ENCODE data around the gene VAPA. TPM values are rescaled to one million over a fixed set of nuclear protein-coding genes. Genes with fewer than 3 reads are reported as not detected.

The VAPA gene
- total and polyA plus RNA-seq, 10 of the 15 experiments (the other 5 are each of a cell fraction or from before 2014, with no cell fraction given) = 70.9 to 252 (median 166) TPM

DNA sequence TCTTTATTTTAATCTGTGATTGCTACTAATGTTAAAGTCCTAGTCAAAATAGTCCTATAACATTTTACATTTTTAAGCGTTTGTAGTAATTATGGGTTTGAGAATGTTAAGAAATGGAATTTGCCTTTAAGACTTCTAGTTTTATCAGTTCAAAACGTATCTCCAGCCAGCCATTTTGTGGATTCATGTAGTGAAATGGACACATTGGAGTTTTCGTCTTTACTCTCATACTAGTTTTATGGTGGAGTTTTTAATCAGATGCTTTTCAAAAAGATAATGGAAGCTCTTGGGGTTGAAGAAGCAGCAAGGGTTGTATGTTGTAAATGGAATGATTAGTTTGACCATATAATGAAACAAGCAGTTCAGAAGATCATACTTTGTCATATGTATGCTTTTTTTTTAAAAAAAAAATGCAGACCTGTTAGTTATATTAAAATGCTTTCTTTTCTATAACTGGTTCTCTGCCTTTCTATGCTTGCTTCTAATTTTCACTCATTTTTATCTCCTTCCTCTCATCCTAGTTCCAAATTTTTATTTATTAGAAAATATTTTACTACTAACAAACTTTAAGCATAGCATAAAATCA is 16.6 kb downstream of the VAPA start:
- Histone ChIP-seq H4K20me1 (ENCODE audit: control insufficient read depth, insufficient read depth) (peaks cover 8% of the 10 kb centered on the region), H3K79me2 (ENCODE audit: control insufficient read depth, insufficient read depth, low read length) (peaks cover 76% of the 10 kb centered on the region), H2AFZ (ENCODE audit: control insufficient read depth, low read depth, low read length) (no peak overlapping the region), H3K4me1 (ENCODE audit: control insufficient read depth, insufficient read depth, low read length) (peaks cover 18% of the 10 kb centered on the region), H3K9ac (ENCODE audit: control insufficient read depth, insufficient read depth, low read length) (no peak overlapping the region), H3K27me3 (replicated peaks in 1 of 2; ENCODE audit: control insufficient read depth in 2 of 2, insufficient read depth in 2 of 2, low read length in 1 of 2) (no peaks in the 10 kb centered on the region), H3K4me3 (no peak overlapping the region), H3K27ac (ENCODE audit: control insufficient read depth, insufficient read depth) (no peak overlapping the region), H3K36me3 (ENCODE audit: control insufficient read depth in 2 of 2, insufficient read depth in 2 of 2, low read length in 1 of 2) (peaks cover 5 to 17% of the 10 kb centered on the region in 2 experiments), H3K4me2 (ENCODE audit: control insufficient read depth, insufficient read depth) (no peak overlapping the region), H3K9me3 (replicated peaks; ENCODE audit: control insufficient read depth, insufficient read depth, low read length) (no peaks in the 10 kb centered on the region)
- intact Hi-C loops (cut with micrococcal nuclease; ENCODE audit: unreplicated experiment) = no loop called here
- in situ Hi-C loops (cut with MboI) = no loop called here
- WGBS (ENCODE audit: insufficient coverage, insufficient replicate concordance, low lambda C conversion rate, missing lambda C conversion rate) = 91% methylated on average over 3 of the region's 3 CpGs
- BruUV-seq (replicated peaks) = no TSS peak
- SMC1A ChIA-PET (ENCODE audit: uncharacterized antibody, unreplicated experiment) = no interaction called here
- FAIRE-seq (no peak), ATAC-seq (no peak), DNase-seq (ENCODE audit: low read depth, low spot score) (no peak)
- RAD21 ChIA-PET (ENCODE audit: unreplicated experiment) = no interaction called here
- POLR2A ChIA-PET = no interaction called here
- CTCF ChIA-PET = no interaction called here
- TF ChIP-seq ATF7 (IDR thresholded peaks at IDR 0.05; ENCODE audit: low read depth) (no peak), RBBP5 (conservative IDR thresholded peaks at IDR 0.05) (no peak), MEF2B (IDR thresholded peaks at IDR 0.05; ENCODE audit: partially characterized antibody, poor library complexity, severe bottlenecking) (no peak), DPF2 (IDR thresholded peaks at IDR 0.05) (no peak), NFIC (IDR thresholded peaks at IDR 0.05; ENCODE audit: low read depth, low read length) (no peak), CBX5 (IDR thresholded peaks at IDR 0.05; ENCODE audit: low read depth) (no peak), NRF1 (conservative IDR thresholded peaks at IDR 0.05; ENCODE audit: low read depth, low read length) (no peak)
- TF ChIP-seq, protein P1, sequence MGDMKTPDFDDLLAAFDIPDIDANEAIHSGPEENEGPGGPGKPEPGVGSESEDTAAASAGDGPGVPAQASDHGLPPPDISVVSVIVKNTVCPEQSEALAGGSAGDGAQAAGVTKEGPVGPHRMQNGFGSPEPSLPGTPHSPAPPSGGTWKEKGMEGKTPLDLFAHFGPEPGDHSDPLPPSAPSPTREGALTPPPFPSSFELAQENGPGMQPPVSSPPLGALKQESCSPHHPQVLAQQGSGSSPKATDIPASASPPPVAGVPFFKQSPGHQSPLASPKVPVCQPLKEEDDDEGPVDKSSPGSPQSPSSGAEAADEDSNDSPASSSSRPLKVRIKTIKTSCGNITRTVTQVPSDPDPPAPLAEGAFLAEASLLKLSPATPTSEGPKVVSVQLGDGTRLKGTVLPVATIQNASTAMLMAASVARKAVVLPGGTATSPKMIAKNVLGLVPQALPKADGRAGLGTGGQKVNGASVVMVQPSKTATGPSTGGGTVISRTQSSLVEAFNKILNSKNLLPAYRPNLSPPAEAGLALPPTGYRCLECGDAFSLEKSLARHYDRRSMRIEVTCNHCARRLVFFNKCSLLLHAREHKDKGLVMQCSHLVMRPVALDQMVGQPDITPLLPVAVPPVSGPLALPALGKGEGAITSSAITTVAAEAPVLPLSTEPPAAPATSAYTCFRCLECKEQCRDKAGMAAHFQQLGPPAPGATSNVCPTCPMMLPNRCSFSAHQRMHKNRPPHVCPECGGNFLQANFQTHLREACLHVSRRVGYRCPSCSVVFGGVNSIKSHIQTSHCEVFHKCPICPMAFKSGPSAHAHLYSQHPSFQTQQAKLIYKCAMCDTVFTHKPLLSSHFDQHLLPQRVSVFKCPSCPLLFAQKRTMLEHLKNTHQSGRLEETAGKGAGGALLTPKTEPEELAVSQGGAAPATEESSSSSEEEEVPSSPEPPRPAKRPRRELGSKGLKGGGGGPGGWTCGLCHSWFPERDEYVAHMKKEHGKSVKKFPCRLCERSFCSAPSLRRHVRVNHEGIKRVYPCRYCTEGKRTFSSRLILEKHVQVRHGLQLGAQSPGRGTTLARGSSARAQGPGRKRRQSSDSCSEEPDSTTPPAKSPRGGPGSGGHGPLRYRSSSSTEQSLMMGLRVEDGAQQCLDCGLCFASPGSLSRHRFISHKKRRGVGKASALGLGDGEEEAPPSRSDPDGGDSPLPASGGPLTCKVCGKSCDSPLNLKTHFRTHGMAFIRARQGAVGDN (IDR thresholded peaks at IDR 0.05) = no peak
- TF ChIP-seq, protein P2, sequence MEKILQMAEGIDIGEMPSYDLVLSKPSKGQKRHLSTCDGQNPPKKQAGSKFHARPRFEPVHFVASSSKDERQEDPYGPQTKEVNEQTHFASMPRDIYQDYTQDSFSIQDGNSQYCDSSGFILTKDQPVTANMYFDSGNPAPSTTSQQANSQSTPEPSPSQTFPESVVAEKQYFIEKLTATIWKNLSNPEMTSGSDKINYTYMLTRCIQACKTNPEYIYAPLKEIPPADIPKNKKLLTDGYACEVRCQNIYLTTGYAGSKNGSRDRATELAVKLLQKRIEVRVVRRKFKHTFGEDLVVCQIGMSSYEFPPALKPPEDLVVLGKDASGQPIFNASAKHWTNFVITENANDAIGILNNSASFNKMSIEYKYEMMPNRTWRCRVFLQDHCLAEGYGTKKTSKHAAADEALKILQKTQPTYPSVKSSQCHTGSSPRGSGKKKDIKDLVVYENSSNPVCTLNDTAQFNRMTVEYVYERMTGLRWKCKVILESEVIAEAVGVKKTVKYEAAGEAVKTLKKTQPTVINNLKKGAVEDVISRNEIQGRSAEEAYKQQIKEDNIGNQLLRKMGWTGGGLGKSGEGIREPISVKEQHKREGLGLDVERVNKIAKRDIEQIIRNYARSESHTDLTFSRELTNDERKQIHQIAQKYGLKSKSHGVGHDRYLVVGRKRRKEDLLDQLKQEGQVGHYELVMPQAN (conservative IDR thresholded peaks at IDR 0.05) = no peak
- TF ChIP-seq, protein P3, sequence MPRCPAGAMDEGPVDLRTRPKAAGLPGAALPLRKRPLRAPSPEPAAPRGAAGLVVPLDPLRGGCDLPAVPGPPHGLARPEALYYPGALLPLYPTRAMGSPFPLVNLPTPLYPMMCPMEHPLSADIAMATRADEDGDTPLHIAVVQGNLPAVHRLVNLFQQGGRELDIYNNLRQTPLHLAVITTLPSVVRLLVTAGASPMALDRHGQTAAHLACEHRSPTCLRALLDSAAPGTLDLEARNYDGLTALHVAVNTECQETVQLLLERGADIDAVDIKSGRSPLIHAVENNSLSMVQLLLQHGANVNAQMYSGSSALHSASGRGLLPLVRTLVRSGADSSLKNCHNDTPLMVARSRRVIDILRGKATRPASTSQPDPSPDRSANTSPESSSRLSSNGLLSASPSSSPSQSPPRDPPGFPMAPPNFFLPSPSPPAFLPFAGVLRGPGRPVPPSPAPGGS (IDR thresholded peaks at IDR 0.05; ENCODE audit: borderline replicate concordance, insufficient read depth, low read depth, low read length, poor library complexity, severe bottlenecking) = no peak
- TF ChIP-seq, protein P4, sequence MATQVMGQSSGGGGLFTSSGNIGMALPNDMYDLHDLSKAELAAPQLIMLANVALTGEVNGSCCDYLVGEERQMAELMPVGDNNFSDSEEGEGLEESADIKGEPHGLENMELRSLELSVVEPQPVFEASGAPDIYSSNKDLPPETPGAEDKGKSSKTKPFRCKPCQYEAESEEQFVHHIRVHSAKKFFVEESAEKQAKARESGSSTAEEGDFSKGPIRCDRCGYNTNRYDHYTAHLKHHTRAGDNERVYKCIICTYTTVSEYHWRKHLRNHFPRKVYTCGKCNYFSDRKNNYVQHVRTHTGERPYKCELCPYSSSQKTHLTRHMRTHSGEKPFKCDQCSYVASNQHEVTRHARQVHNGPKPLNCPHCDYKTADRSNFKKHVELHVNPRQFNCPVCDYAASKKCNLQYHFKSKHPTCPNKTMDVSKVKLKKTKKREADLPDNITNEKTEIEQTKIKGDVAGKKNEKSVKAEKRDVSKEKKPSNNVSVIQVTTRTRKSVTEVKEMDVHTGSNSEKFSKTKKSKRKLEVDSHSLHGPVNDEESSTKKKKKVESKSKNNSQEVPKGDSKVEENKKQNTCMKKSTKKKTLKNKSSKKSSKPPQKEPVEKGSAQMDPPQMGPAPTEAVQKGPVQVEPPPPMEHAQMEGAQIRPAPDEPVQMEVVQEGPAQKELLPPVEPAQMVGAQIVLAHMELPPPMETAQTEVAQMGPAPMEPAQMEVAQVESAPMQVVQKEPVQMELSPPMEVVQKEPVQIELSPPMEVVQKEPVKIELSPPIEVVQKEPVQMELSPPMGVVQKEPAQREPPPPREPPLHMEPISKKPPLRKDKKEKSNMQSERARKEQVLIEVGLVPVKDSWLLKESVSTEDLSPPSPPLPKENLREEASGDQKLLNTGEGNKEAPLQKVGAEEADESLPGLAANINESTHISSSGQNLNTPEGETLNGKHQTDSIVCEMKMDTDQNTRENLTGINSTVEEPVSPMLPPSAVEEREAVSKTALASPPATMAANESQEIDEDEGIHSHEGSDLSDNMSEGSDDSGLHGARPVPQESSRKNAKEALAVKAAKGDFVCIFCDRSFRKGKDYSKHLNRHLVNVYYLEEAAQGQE (IDR thresholded peaks at IDR 0.05; ENCODE audit: low read depth, low read length) = no peak
- TF ChIP-seq, protein P5, sequence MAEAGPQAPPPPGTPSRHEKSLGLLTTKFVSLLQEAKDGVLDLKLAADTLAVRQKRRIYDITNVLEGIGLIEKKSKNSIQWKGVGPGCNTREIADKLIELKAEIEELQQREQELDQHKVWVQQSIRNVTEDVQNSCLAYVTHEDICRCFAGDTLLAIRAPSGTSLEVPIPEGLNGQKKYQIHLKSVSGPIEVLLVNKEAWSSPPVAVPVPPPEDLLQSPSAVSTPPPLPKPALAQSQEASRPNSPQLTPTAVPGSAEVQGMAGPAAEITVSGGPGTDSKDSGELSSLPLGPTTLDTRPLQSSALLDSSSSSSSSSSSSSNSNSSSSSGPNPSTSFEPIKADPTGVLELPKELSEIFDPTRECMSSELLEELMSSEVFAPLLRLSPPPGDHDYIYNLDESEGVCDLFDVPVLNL (IDR thresholded peaks at IDR 0.05; ENCODE audit: low read depth, low read length) = no peak

Measured in GM12878 (cell line).